Measurements from ENCODE around the gene C22orf42.
A peak's percentile ranks its signal among the peaks of the same experiment; 100 is the strongest.

Gene C22orf42

DNA sequence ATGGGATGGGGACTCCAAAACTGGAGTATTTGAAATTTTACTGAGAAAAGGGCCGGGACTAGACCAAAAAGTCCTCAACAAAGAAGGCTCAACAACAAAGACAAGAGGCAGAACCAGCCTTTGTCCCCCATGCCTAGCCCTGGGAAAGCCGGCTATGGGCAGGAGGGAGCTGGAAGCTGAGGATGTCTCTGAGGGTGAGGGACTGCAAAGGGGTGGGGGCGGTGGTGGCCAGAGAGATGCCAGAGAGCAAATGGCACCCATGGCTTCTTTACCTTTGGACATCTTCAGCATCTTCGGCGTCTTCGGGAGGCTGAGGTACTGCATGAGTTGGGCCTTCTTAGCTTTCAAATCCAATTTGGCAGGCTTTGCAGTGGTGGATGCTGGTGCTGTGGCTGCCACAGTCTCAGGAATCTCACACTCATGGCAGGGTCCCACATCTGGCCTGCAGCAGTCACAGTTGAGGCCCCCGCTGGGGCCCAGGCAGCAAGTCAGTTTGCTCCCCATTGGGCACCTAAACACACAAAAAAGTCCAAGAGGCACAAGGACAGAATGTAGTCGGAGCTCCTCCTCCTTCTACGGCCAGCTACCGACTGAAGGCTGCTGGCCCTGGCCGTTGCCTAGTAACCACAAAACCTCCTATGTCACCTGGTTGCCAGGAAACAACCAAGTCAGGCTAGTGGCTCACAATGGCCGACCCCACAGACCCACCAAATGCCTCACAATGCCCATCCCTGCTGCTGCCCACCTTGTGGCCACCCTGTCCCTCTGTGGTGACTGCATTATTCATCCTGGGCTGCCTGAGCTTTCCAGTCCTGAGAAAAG is at the start of gene C22orf42:
Gene C22orf42 (minus strand): TSS at position 592 of the 822 bp plus-strand sequence. CDS start 88 bp downstream, at position 504.
- no peak within 1 kb of the TSS for H3K4me3 ChIP-seq (ENCODE audit: low read depth, low read length)
- H3K27me3 ChIP-seq (ENCODE audit: control insufficient read depth, insufficient read depth, low read length) = no peaks in the 10 kb centered on the region
- no peak within 1 kb of the TSS for H3K27ac ChIP-seq (ENCODE audit: low read depth, low read length)
- peaks cover 2% of the 10 kb centered on the region; the same call in 1 of the 2 replicates for H3K4me1 ChIP-seq (ENCODE audit: control insufficient read depth, insufficient read depth, low read length)
- H3K9me3 ChIP-seq (ENCODE audit: control insufficient read depth, insufficient read depth, low read length) = no peaks in the 10 kb centered on the region
- H3K36me3 ChIP-seq (ENCODE audit: control insufficient read depth, insufficient read depth, low read length) = no peaks in the 10 kb centered on the region
- H3K9ac ChIP-seq (ENCODE audit: low read depth, low read length) = no peak within 1 kb of the TSS

DNA sequence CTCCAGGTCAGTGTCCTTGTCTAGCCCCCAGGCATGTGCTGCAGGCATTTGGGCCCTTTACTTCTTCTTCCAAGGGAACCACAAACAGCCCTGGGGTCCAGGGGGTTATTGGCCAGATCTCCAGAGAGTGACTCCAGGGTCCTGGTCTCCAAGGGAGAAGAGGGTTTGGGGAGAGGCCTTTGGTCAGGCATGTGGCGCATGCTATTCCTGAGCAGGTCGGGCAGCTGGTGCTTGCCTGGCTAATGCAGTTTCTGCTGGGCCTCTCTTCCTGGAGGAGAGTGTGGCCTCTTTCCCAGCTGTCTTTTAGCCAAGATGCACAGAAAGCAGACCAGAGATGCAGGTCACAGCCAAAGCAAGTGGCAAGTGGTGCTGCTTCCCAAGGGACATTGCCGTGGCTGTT is 49.6 kb upstream of the C22orf42 start:
- Histone ChIP-seq H3K4me3 (ENCODE audit: low read depth, low read length) (no peak overlapping the region), H3K27ac (ENCODE audit: low read depth, low read length) (no peak overlapping the region), H3K27me3 (ENCODE audit: control insufficient read depth, insufficient read depth, low read length) (peaks cover 23% of the 10 kb centered on the region), H3K4me1 (ENCODE audit: control insufficient read depth, insufficient read depth, low read length) (peaks cover 3% of the 10 kb centered on the region; the same call in 1 of the 2 replicates), H3K9me3 (ENCODE audit: control insufficient read depth, insufficient read depth, low read length) (no peaks in the 10 kb centered on the region), H3K9ac (ENCODE audit: low read depth, low read length) (no peak overlapping the region), H3K36me3 (ENCODE audit: control insufficient read depth, insufficient read depth, low read length) (no peaks in the 10 kb centered on the region)

- H3K36me3 ChIP-seq (ENCODE audit: control insufficient read depth, insufficient read depth, low read length) = no peaks in the 10 kb centered on the region
- H3K4me1 ChIP-seq (ENCODE audit: control insufficient read depth, insufficient read depth, low read length) = peaks cover 3% of the 10 kb centered on the region; the same call in 1 of the 2 replicates
- peaks cover 29% of the 10 kb centered on the region for H3K27me3 ChIP-seq (ENCODE audit: control insufficient read depth, insufficient read depth, low read length)
- H3K9me3 ChIP-seq (ENCODE audit: control insufficient read depth, insufficient read depth, low read length) = no peaks in the 10 kb centered on the region
- H3K9ac ChIP-seq (ENCODE audit: low read depth, low read length) = no peak overlapping the region
- H3K27ac ChIP-seq (ENCODE audit: low read depth, low read length) = no peak overlapping the region
- H3K4me3 ChIP-seq (ENCODE audit: low read depth, low read length) = no peak overlapping the region
Measured at GRCh38 chr22:32207971-32208480, 48.9 kb upstream of the C22orf42 start.

DNA sequence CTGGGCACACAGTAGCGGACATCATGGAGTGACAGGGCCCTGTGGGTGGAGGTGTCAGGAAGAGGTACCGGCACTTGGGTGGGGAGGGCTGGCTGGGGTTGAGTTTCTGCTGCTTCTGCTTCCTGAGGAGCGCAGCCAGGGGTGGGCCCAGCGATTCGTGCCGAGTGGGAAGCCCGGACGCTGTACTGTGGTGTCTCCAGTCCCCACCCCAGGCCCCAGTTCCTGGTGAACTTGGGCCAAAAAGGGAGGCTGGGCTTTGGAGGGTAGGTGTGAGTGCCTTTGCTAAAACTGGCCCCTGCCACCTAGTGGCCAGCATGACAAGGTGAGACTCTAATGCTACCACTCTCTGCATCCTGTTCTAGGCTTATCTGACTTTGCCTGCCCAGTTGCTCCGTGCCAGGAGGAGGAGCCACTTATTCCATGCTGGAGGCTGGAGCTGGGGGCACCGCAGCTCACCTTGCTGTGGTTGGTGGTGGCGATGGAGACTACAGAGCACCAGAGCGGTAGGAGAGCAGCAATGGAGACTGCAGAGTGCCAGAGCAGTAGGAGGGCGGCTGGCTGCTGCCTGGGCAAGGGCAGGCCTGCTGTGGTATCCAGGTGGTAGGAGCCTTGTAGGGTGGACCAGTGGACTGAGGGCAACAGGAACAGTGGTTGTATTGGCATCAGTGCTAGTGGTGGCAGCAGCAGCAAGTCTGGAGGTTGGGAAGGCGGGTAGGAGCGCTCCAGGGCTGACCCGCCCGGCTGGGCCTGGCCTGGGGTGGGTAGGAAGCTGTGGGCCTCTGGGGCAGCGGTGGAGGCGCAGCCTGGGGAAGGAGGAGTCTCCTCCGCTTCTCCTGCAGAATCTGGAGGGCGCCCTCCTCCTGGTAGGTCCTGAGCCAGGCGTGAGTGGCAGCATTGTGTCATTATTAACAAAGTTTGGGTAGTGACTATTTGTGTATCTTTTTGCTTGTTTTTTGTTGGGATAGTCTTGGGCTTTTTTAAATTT is 48.0 kb upstream of the C22orf42 start:
- Histone ChIP-seq H3K9me3 (ENCODE audit: control insufficient read depth, insufficient read depth, low read length) (no peaks in the 10 kb centered on the region), H3K27me3 (ENCODE audit: control insufficient read depth, insufficient read depth, low read length) (peaks cover 39% of the 10 kb centered on the region), H3K9ac (ENCODE audit: low read depth, low read length) (no peak overlapping the region), H3K4me3 (ENCODE audit: low read depth, low read length) (no peak overlapping the region), H3K36me3 (ENCODE audit: control insufficient read depth, insufficient read depth, low read length) (no peaks in the 10 kb centered on the region), H3K27ac (ENCODE audit: low read depth, low read length) (no peak overlapping the region), H3K4me1 (ENCODE audit: control insufficient read depth, insufficient read depth, low read length) (peaks cover 3% of the 10 kb centered on the region; the same call in 1 of the 2 replicates)

GRCh38 chr22:32205974-32206773 is 47.1 kb upstream of the C22orf42 start:
- Histone ChIP-seq H3K27ac (ENCODE audit: low read depth, low read length) (no peak overlapping the region), H3K27me3 (ENCODE audit: control insufficient read depth, insufficient read depth, low read length) (peaks cover 40% of the 10 kb centered on the region), H3K4me1 (ENCODE audit: control insufficient read depth, insufficient read depth, low read length) (peaks cover 3% of the 10 kb centered on the region; the same call in 1 of the 2 replicates), H3K4me3 (ENCODE audit: low read depth, low read length) (no peak overlapping the region), H3K36me3 (ENCODE audit: control insufficient read depth, insufficient read depth, low read length) (no peaks in the 10 kb centered on the region), H3K9ac (ENCODE audit: low read depth, low read length) (no peak overlapping the region), H3K9me3 (ENCODE audit: control insufficient read depth, insufficient read depth, low read length) (no peaks in the 10 kb centered on the region)

- Histone ChIP-seq H3K27ac (ENCODE audit: low read depth, low read length) (no peak within 1 kb of the TSS), H3K4me1 (ENCODE audit: control insufficient read depth, insufficient read depth, low read length) (peaks cover 3% of the 10 kb centered on the region; the same call in 1 of the 2 replicates), H3K9me3 (ENCODE audit: control insufficient read depth, insufficient read depth, low read length) (no peaks in the 10 kb centered on the region), H3K4me3 (ENCODE audit: low read depth, low read length) (peak within 1 kb of the TSS; percentile 59), H3K27me3 (ENCODE audit: control insufficient read depth, insufficient read depth, low read length) (peaks cover 40% of the 10 kb centered on the region), H3K36me3 (ENCODE audit: control insufficient read depth, insufficient read depth, low read length) (no peaks in the 10 kb centered on the region), H3K9ac (ENCODE audit: low read depth, low read length) (no peak within 1 kb of the TSS)
Measured at GRCh38 chr22:32204856-32205722, 46.0 kb upstream of the C22orf42 start, which contains the start of gene RFPL2. Gene RFPL2 (minus strand): TSS chr22:32205073. CDS start chr22:32202451, 2,622 bp downstream.

DNA sequence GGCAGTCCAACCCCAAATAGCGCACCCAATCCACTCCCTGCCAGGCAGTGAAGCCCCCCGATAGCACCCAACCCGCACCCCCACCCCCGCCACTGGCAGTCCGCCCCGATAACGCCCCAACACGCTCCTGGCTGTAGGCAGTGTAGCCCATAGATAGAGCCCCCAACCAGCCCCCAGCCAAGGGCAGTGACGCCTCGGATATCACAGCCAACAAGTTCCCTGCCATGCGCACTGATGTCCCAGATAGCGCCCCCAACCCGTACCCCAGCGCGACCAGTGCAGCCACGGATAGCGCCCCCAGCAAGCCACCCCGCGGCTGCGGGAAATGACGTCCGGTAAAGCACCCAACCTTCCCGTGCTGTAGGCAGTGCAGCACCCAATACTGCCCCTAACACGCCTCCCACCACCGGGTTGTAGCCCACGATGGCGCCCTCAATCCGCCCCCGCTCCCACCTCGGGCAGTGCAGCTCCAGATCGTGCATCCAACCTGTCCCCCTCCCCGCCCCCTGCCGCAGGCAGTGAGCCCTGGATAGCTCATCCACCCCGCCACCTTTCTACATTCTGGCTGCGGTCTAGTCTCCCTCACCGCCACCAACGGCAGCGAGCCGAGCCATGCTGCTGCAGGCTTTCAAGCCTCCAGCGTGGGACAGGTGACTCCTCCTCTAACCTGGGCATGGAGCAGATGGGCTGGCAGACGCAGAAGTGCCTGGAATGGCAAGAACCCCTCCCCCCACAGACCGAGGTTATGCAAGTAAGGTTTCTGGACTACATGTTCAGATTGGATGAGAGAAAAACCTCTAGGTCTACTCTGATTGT is 45.1 kb upstream of the C22orf42 start:
- H3K27ac ChIP-seq (ENCODE audit: low read depth, low read length) = no peak overlapping the region
- no peak overlapping the region for H3K9ac ChIP-seq (ENCODE audit: low read depth, low read length)
- H3K9me3 ChIP-seq (ENCODE audit: control insufficient read depth, insufficient read depth, low read length) = no peaks in the 10 kb centered on the region
- peaks cover 3% of the 10 kb centered on the region; the same call in 1 of the 2 replicates for H3K4me1 ChIP-seq (ENCODE audit: control insufficient read depth, insufficient read depth, low read length)
- H3K27me3 ChIP-seq (ENCODE audit: control insufficient read depth, insufficient read depth, low read length) = peaks cover 40% of the 10 kb centered on the region
- H3K36me3 ChIP-seq (ENCODE audit: control insufficient read depth, insufficient read depth, low read length) = no peaks in the 10 kb centered on the region
- H3K4me3 ChIP-seq (ENCODE audit: low read depth, low read length) = peak overlapping the region; percentile 59

DNA sequence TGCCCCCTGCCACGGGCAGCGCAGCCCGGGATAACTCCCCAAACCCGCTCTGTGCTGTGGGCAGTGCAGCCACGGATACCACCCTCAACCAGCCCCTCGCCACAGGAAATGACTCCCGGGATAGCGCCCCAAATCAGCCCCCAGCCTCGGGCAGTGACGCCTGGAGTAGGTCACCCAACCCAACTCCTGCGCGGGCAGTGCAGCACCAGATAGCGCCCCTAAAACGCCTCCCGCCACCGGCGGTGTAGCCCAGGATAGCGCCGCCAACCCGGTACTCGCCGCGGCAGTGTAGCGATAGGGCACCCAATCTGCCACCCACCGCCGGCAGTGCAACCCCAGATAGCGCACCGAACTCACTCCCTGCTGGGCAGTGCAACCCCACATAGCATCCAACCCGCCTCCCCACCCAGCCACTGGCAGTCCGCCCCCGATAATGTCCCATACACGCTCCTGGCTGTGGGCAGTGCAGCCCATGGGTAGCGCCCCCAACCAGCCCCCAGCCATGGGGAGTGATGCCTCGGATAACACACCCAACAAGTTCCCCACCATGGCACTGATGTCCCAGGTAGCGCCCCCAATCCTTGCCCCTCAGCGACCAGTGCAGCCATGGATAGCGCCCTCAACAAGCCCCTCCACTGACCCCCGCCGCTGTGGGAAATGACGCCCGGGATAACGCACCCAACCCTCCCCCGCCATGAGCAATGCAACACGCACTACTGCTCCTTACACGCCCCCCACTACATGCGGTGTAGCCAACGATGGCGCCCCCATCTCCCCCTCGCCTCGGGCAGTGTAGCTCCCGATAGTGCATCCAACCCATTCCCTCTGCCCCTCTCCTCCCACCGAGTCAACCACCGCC is 44.3 kb upstream of the C22orf42 start:
- H3K9ac ChIP-seq (ENCODE audit: low read depth, low read length) = no peak overlapping the region
- H3K4me3 ChIP-seq (ENCODE audit: low read depth, low read length) = peak overlapping the region; percentile 59
- no peaks in the 10 kb centered on the region for H3K36me3 ChIP-seq (ENCODE audit: control insufficient read depth, insufficient read depth, low read length)
- H3K27me3 ChIP-seq (ENCODE audit: control insufficient read depth, insufficient read depth, low read length) = peaks cover 40% of the 10 kb centered on the region
- no peak overlapping the region for H3K27ac ChIP-seq (ENCODE audit: low read depth, low read length)
- H3K9me3 ChIP-seq (ENCODE audit: control insufficient read depth, insufficient read depth, low read length) = no peaks in the 10 kb centered on the region
- peaks cover 3% of the 10 kb centered on the region; the same call in 1 of the 2 replicates for H3K4me1 ChIP-seq (ENCODE audit: control insufficient read depth, insufficient read depth, low read length)

All from HUES48 (cell line).